ENCODE measurements around the gene ZBTB32.

GRCh38 chr19:35708391-35708790 is 4.0 kb downstream of the ZBTB32 start:
- no peak for TF ChIP-seq REST (tag by site-specific recombination; IDR thresholded peaks at IDR 0.05)
- no peak for TF ChIP-seq CTCF (tag by site-specific recombination; IDR thresholded peaks at IDR 0.05)
- TF ChIP-seq ZNF121 (tag by site-specific recombination; IDR thresholded peaks at IDR 0.05) = no peak
- no peak for TF ChIP-seq KLF8 (tag by site-specific recombination; IDR thresholded peaks at IDR 0.05)
- no peak for TF ChIP-seq YY1 (tag by site-specific recombination; IDR thresholded peaks at IDR 0.05)
- no peak for TF ChIP-seq ZNF707 (tag by site-specific recombination; IDR thresholded peaks at IDR 0.05)
- no peak for TF ChIP-seq ZNF521 (tag by site-specific recombination; IDR thresholded peaks at IDR 0.05)
- no peak for TF ChIP-seq ZNF274 (IDR thresholded peaks at IDR 0.05; ENCODE audit: low read length)
- no peak for TF ChIP-seq ZNF274 (tag by site-specific recombination; IDR thresholded peaks at IDR 0.05; ENCODE audit: borderline replicate concordance)
- no peak for TF ChIP-seq ZNF639 (tag by site-specific recombination; IDR thresholded peaks at IDR 0.05)
- TF ChIP-seq KLF10 (tag by site-specific recombination; IDR thresholded peaks at IDR 0.05) = no peak
- no peak for TF ChIP-seq AEBP2 (tag by site-specific recombination; IDR thresholded peaks at IDR 0.05; ENCODE audit: borderline replicate concordance)
- no peak for TF ChIP-seq PATZ1 (tag by site-specific recombination; IDR thresholded peaks at IDR 0.05)

All from HEK293 (cell line).